ENCODE data around the gene TRPM1.

- TF ChIP-seq ZNF274 (IDR thresholded peaks at IDR 0.05; ENCODE audit: low read depth, low read length) (no peak), SUZ12 (IDR thresholded peaks at IDR 0.05; ENCODE audit: extremely low read depth, insufficient read depth, insufficient read length) (no peak)
Measured at GRCh38 chr15:31098491-31098917, 3.0 kb downstream of the TRPM1 start.
